Measurements from ENCODE around the gene EIF4B. TPM values are rescaled to one million over a fixed set of nuclear protein-coding genes. Genes with fewer than 3 reads are reported as not detected.

The EIF4B gene
- total and polyA plus RNA-seq, 2 of the 13 experiments (the other 11 are each of a cell fraction or from before 2014, with no cell fraction given) = 416 to 548 TPM

DNA sequence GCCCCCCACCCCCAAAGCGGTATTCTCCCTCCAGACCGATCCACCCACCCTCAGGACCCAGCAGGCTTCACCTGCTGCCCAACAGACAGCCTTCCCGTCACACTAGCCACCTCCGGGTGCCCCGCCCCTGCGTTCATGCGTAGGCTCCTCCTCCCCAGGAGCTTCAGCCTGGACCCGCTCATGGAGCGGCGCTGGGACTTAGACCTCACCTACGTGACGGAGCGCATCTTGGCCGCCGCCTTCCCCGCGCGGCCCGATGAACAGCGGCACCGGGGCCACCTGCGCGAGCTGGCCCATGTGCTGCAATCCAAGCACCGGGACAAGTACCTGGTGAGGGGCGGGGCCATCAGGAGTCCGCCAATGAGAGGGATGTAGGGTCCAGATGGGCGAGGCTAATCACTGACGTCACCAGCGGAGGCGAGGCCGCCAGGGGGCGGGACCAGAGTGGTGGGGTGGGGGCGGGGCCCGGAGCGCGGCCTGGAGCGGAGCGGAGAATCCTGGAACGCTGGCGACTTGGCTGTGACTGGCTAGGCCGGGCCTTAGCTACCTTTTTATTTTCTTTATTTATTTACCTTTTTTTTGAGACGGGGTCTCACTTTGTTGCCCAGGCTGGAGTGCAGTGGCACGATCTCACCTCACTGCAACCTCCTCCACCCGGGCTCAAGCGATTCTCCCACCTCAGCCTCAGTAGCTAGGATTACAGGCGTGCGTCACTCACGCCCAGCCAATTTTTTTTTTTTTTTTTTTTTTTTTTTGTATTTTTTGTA is 48.0 kb downstream of the EIF4B start (continued):
- TF ChIP-seq POLR2G (IDR thresholded peaks at IDR 0.05; ENCODE audit: low read depth, low read length) (peak; percentile 63; the same call in 1 of the 2 replicates), ZNF124 (CRISPR knock-in tag; IDR thresholded peaks at IDR 0.05) (no peak), TAF1 (CRISPR knock-in tag; IDR thresholded peaks at IDR 0.05) (peak; percentile 38; the same call in 1 of the 2 replicates), ZNF121 (CRISPR knock-in tag; IDR thresholded peaks at IDR 0.05) (0 out of 2 replicates have a peak, but pooled peaks have one; percentile 5), ZNF768 (CRISPR knock-in tag; IDR thresholded peaks at IDR 0.05) (no peak), SAP130 (CRISPR knock-in tag; IDR thresholded peaks at IDR 0.05; ENCODE audit: low read depth) (peak; percentile 77), ATF7 (IDR thresholded peaks at IDR 0.05) (peak; percentile 76), ATF7 (CRISPR knock-in tag; IDR thresholded peaks at IDR 0.05) (no peak), ZFP36 (IDR thresholded peaks at IDR 0.05; ENCODE audit: borderline replicate concordance, low read depth, low read length, partially characterized antibody) (no peak), ZFX (CRISPR knock-in tag; IDR thresholded peaks at IDR 0.05; ENCODE audit: low read depth) (peak; percentile 17; the same call in 1 of the 2 replicates), ZFY (CRISPR knock-in tag; IDR thresholded peaks at IDR 0.05) (peak; percentile 54), KDM1A (CRISPR knock-in tag; IDR thresholded peaks at IDR 0.05) (no peak), ZFP41 (CRISPR knock-in tag; IDR thresholded peaks at IDR 0.05; ENCODE audit: borderline replicate concordance) (0 out of 2 replicates have a peak, but pooled peaks have one; percentile 6), NFE2L1 (CRISPR knock-in tag; IDR thresholded peaks at IDR 0.05; ENCODE audit: borderline replicate concordance) (no peak), TGIF2 (CRISPR knock-in tag; IDR thresholded peaks at IDR 0.05) (peak; percentile 18; the same call in 1 of the 2 replicates), PHF8 (CRISPR knock-in tag; IDR thresholded peaks at IDR 0.05) (peak; percentile 40; the same call in 1 of the 2 replicates), ZNF652 (CRISPR knock-in tag; IDR thresholded peaks at IDR 0.05; ENCODE audit: borderline replicate concordance, low read depth) (no peak), NFKB2 (CRISPR knock-in tag; IDR thresholded peaks at IDR 0.05; ENCODE audit: borderline replicate concordance) (peak; percentile 65; the same call in 1 of the 2 replicates), ZNF430 (CRISPR knock-in tag; IDR thresholded peaks at IDR 0.05) (0 out of 2 replicates have a peak, but pooled peaks have one; percentile 52), ZNF816 (CRISPR knock-in tag; IDR thresholded peaks at IDR 0.05; ENCODE audit: borderline replicate concordance) (no peak), SKIL (CRISPR knock-in tag; IDR thresholded peaks at IDR 0.05; ENCODE audit: borderline replicate concordance) (no peak), MXI1 (IDR thresholded peaks at IDR 0.05; ENCODE audit: borderline replicate concordance, low read depth, low read length) (peak; percentile 76; the same call in 1 of the 3 replicates), HOXA3 (CRISPR knock-in tag; IDR thresholded peaks at IDR 0.05) (peak; percentile 39; the same call in 1 of the 2 replicates), ZNF567 (CRISPR knock-in tag; IDR thresholded peaks at IDR 0.05; ENCODE audit: borderline replicate concordance) (0 out of 2 replicates have a peak, but pooled peaks have one; percentile 67), CREB1 (IDR thresholded peaks at IDR 0.05) (peak; percentile 92), CREB1 (CRISPR knock-in tag; IDR thresholded peaks at IDR 0.05) (no peak)
- TF ChIP-seq, protein P1, sequence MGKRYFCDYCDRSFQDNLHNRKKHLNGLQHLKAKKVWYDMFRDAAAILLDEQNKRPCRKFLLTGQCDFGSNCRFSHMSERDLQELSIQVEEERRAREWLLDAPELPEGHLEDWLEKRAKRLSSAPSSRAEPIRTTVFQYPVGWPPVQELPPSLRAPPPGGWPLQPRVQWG (CRISPR knock-in tag; IDR thresholded peaks at IDR 0.05; ENCODE audit: borderline replicate concordance, low read depth) = no peak
- TF ChIP-seq, protein P2, sequence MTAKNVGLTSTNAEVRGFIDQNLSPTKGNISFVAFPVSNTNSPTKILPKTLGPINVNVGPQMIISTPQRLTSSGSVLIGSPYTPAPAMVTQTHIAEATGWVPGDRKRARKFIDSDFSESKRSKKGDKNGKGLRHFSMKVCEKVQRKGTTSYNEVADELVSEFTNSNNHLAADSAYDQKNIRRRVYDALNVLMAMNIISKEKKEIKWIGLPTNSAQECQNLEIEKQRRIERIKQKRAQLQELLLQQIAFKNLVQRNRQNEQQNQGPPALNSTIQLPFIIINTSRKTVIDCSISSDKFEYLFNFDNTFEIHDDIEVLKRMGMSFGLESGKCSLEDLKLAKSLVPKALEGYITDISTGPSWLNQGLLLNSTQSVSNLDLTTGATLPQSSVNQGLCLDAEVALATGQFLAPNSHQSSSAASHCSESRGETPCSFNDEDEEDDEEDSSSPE (CRISPR knock-in tag; IDR thresholded peaks at IDR 0.05) = no peak
